ENCODE measurements around the gene ACADM.
A peak's percentile ranks its signal among the peaks of the same experiment; 100 is the strongest.
"Not testable (repeated sequence)": the region's sequence is repeated elsewhere in the genome, so short reads cannot be mapped to it uniquely, and the experiment has no call there.

The ACADM gene

DNA sequence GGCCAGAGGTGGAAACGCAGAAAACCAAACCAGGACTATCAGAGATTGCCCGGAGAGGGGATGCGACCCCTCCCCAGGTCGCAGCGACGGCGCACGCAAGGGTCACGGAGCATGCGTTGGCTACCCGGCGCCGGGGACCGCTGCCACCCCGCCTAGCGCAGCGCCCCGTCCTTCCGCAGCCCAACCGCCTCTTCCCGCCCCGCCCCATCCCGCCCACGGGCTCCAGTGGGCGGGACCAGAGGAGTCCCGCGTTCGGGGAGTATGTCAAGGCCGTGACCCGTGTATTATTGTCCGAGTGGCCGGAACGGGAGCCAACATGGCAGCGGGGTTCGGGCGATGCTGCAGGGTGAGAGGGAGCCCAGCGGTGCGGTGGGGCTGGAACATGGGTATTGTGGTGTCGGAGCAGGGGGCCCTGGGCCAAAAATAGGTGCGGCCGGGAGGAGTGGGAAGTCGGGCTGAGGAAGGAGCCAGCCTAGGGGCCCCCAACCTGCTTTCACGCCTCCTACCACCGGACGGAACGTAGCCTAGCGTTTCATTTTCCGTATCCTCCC, at the start of gene ACADM:
Gene ACADM, plus strand, starts transcription at position 238 of the 551 bp plus-strand sequence. Its CDS starts 79 bp downstream, at position 317.
- peak; percentile 94 for DNase-seq (ENCODE audit: low spot score)

DNA sequence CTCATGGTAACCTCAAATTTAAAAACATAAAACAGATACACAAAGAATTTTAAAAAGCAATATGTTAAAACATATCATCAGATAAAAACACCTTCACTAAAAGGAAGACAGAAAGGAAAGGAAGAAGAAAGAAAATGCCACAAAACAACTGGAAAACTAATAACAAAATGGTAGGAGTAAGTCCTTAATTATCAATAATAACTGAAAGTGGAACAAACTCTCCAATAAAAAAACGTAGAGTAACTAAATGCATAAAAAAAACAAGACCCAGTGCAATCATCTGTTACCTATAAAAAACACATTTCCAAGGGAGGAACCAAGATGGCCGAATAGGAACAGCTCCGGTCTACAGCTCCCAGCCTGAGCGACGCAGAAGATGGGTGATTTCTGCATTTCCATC, 47.1 kb upstream of the ACADM start:
- no peak for DNase-seq (ENCODE audit: low spot score)

DNA sequence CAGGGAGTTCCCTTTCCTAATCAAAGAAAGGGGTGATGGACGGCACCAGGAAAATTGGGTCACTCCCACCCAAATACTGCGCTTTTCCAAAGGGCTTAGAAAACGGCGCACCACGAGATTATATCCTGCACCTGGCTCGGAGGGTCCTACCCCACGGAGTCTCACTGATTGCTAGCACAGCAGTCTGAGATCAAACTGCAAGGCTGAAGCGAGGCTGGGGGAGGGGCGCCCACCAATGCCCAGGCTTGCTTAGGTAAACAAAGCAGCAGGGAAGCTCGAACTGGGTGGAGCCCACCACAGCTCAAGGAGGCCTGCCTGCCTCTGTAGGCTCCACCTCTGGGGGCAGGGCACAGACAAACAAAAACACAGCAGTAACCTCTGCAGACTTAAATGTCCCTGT, 46.5 kb upstream of the ACADM start:
- not testable (repeated sequence) for DNase-seq (ENCODE audit: low spot score)

DNA sequence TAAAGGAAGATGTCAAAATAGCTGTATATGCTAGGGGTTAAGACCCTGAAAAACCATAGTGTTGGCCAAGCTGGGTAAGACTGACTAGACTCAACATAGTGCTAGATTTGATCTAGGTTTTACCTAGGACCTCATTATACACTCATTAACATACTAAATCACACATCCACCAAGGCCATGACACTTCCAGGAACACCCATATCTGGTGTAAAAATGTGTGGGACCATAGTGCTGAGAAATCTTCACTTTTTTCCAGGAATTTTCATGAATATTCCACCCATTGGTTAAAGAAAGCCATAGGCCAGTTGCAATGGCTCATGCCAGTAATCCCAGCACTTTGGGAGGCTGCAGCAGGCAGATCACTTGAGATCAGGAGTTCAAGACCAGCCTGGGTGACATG, 34.0 kb upstream of the ACADM start:
- DNase-seq (ENCODE audit: low spot score), result no peak

DNA sequence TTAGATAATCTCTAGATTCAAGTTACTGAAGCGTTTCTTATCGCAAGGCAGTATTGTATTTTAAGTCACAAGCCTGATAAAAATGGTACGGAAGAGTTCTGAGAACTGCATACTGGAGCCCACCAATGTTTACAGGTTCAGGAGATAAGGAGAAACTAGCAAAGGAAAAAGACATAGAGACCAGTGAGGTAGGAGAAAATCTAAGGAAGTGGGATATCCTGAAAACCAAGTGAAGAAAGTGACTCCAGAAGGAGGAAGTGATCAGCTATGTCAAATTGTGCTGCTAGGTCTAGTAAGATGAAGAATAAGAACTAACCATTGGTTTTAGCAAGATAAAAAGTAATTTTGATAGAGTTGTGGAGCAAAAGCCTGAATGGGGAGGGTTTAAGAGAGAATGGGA, 31.0 kb upstream of the ACADM start:
- DNase-seq (ENCODE audit: low spot score), result no peak

DNA sequence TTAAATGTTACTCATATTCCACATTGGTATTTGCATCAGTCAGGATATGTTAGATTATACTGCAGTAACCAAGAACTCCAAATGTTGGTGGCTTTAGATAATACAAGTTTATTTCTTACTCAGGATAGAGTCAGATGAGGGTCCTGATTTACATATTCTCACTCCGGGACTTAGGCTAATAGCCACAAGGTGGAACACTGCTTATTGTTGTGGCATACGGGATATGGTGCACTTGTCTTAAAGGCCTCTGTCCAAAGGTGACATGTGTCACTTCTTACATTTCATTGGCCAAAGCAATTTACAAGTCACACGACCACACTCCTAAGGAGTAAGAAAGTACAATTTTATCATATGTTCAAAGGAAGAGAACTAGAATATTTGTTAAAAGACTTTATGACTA, 28.5 kb upstream of the ACADM start:
- no peak for DNase-seq (ENCODE audit: low spot score)

DNA sequence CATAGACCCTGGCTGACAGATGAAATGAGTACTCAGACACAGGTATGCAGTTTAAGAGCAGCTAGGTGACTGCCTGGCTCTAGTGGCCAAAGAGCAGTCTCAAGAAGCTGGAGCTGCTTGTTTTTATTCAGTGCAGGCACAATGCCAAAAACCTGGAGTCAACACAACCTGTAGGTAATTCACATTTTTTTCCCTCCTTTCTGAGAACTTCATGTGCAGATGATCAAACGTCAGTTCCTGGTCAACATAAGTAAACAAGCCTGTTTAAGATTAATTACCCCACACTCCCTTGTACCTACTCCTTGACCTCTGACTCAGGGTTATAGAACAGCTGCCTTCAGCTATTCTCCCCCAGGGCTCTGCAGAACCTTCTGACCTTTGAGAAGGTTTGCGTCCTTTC, 17.3 kb upstream of the ACADM start:
- DNase-seq (ENCODE audit: low spot score), result no peak

DNA sequence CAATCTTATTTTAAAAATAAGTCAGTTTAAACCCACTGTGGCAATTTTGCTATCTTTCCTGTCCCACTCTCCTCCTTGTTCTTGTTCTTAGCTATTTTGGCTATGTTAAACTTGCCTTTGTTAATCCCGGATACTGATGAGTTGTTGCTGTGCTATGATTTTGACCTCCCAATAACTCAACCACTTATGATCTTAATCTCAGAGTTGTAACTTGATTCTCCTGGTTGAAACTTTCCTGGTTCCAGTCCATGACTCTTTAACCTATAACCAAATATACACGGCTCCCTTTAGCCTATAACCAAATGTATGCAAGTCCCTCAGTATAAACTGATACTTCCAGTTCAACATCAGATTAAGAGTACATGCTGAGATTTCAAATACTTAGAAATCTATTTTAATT, 15.6 kb upstream of the ACADM start:
- DNase-seq (ENCODE audit: low spot score), result no peak

DNA sequence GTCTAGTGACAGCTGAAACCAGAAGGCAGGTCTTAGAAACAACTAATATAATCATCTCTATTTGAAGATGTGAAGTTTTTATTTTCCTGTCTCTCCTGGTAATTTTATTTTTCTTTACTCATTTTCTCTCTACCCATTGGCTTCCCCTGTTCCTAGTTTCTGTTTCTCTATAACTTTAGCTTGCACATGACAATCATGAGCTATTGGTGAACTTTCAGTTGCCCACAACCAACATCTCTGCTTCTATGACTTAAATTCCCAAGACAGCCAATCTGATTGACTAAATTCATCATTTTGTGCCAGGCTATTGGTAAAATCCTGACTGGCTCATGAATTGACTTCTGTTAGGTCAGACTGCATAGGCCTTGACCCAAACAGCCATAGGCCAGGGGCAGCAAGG, 13.7 kb upstream of the ACADM start:
- no peak for DNase-seq (ENCODE audit: low spot score)

DNA sequence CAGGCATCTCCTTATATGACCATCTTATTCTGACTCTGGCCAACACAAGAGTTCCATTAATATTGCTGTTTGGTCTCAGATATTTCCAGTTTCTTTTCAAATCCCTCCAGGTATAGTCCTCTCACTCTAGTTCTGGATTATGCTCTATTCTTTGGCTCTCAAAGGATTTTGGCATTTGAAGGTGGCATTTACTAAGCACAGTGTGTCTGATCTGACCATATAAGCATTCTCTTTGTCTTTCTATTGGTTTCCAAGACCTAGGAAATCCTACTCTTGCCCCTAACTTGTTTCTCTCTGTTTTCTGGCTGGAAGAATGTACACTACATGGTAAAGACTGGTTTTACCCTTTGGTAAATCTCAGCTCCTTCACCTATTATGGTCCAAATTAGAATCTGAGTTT, 12.7 kb upstream of the ACADM start:
- no peak for DNase-seq (ENCODE audit: low spot score)

DNA sequence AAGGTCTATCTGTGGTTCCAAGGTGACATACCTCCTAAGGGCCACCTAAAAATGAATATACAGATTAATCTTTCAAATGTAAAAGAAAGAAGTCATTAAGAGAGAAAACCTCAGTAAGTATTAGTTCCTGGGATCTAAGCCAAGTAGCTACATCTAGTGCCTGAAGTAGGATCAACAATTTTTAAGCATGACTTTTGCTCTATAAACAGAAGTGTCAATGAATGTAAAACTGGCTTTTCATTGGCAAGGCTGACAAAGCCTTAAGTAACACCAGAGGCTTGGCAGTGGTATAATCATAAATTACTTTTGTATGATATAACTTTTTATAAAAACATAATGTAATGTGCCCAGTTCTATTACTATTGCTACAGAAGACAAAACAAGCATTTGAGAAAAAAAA, 12.2 kb upstream of the ACADM start:
- DNase-seq (ENCODE audit: low spot score), result no peak

DNA sequence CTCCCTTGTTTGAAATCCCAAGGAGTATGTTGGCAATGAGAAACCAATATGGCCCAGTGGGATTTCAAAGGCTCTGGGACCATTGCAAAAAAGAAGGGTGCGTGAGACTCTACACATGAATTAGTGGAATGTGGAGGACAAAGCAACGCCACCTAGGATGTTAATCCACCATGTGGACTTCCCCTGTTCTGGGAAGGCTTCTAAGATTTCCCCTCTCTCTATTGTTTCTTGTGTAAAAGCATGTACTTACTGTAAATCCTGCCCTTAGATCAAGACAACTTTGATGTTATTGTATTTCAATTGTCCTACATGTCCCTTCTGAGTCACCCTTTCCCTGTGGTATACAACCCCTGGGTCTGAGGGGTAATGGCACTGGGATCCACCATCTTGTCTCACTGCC, 4.7 kb upstream of the ACADM start:
- no peak for DNase-seq (ENCODE audit: low spot score)

DNA sequence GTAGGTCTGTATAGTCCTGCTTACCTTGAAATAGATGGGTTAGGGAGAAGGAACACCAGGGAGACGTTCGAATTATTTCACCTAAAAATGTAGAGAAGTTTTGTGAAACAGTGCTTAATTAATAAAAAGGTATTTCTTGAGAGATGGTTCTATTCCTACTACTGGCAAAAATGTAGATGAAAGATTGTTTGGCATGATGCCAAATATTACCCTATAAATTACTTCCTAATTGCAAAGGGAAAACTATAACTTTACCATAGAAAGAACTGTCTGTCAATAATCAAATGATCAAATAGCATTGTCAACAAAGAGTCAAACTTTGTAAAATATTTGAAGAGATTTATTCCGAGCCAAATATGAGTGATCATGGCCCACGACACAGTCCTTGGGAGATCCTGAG, 4.2 kb upstream of the ACADM start:
- DNase-seq (ENCODE audit: low spot score), result no peak

DNA sequence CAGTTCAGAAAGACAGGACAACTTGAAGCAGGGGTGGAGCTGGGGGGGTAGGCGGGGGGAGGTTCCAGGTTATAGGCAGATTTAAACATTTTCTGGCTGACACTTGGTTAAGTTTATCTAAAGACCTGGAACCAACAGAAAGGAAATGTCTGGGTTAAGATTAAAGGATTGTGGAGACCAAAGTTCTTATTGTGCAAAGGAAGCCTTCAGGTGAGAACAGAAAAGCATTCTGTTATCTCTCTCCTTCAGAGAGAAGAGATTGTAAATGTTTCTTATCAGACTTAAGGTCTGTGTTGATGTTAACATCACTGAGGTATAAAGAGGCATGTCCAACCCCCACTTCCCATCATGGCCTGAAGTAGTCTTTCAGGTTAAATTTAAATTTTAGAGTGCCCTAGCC, 3.7 kb upstream of the ACADM start:
- no peak for DNase-seq (ENCODE audit: low spot score)

DNA sequence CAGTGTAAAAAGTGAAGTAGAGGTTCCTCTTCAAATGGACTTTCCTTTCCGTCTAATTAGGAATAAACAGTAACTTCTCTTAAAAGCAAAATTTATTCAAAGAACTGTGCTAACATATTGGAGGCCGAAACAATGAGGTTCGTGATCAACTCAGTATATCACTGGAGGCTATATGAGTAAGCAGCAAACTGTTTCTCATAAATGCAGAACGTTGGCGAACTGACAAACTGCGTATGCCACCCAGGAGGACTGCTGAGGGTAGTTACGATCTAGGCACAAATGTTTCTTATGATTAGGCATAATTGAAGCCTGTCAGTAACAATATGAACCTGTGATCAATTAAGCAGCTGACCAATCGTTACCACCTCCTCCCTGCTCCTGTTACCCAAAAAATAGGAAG, 2.3 kb upstream of the ACADM start:
- not testable (repeated sequence) for DNase-seq (ENCODE audit: low spot score)

DNA sequence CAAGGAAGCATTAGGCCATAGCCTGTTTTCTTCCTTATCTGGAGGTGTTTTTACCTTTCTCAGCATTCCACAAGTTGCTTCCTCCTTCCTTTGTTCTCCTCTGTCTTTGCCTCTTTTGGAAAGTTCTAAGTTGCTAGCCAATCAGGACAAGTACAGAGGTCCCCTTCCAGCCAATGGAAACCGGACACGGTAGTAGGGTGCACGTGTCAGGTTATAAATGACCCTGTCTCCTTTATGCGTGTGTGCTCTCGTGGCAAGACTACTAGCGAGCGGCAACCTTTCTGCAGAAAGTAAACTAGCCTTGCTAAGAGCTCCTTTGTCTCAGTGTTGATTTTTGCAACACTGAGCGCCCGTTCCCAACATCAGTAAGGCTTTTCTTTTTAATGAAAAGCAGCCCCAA, 1.5 kb upstream of the ACADM start:
- no peak for DNase-seq (ENCODE audit: low spot score)

DNA sequence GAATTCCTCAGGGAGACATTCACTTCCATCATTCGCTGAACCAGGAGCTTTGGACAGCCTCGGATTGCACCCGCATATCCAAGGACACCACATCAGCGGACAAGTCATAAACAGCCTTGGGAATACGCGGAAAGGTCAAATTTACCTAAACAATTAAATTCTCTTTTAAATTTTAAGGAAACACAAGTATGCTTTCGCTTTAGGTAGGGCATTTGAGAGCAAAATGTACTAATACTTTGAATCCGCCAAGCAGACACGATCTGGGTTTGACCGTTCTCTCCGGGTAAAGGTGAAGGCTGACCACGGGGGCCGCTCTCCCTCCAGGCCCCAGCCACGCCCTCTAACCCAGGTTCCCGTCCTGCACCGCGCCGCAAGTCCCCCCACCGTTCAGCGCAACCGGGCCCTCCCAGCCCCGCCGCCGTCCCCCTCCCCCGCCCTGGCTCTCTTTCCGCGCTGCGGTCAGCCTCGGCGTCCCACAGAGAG, 479 bp upstream of the ACADM start:
- DNase-seq (ENCODE audit: low spot score), result peak; percentile 70

DNA sequence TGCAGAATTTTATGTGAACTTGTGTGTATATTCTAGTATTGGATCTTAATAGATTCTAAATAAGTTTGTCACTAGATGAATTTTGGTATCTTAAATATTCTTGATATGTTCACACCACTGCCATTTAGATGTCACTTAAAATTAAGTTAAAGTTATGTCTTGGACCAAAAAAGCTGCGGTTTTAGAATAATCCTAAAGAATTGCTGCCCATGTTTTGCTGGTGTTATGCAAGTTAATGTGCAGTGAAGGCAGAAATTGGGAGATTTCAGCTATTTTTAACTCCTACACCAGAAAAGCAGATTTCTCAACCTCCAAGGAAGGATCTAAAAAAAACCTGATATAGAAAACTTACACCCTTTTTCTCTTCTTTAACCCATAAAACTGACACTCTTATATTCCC, 757 bp downstream of the ACADM start:
- DNase-seq (ENCODE audit: low spot score), result peak; percentile 30

DNA sequence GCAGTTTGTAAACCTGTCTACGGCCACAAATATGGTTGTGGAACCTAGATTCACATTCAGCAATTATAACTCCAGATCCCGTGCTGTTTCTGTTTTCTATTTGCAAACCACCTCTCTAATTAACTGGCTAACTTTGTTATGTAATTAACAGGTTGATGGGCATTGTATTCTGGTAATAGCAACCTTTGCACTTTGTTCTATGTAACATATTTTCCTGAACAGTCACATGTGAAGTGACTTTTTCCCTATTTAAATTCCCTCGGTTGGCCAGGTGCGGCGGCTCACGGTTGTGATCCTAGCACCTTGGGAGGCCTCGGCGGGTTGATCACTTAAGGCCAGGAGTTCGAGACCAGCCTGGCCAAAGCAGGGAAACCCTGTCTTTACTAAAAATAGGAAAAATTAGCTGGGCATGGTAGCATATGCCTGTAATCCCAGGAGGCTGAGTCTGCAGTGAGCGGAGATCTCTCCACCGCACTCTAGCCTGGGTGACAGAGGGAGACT, 1.4 kb downstream of the ACADM start:
- DNase-seq (ENCODE audit: low spot score), result no peak

DNA sequence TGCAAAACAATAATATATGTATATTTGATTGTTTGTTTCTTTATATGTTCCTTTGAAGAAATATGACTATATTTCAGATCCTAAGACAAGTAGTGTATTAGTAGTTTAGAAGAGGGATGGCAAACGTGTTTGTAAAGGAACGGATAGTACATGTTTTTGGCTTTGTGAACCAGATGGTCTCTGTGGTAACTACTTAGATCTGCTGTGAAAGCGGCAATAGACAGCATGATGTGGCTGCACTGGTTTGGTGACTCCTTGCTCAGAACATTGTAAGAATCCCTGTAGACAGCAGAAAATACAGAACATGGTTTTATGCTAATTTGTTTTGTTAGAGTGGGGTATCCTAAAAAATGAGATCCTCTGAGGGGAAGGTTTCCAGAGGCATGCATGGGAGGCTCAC, 3.1 kb downstream of the ACADM start:
- DNase-seq (ENCODE audit: low spot score), result no peak

DNA sequence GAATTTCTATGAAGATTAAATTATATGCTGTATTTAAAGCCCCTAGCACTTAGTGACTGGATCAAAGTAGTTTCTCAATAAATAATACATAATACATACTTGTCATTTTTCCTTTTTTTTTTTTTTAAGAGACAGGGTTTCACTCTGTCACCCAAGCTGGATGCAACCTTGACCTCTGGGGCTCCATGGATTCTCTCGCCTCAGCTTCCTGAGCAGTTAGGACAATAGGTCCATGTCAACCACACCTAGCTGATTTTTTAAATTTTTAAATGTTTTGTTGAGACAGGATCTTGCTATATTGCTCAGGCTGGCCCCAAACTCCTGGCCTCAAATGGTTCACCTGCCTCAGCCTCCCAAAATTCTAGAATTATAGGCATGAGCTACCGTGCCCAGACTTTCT, 5.9 kb downstream of the ACADM start:
- DNase-seq (ENCODE audit: low spot score), result no peak

DNA sequence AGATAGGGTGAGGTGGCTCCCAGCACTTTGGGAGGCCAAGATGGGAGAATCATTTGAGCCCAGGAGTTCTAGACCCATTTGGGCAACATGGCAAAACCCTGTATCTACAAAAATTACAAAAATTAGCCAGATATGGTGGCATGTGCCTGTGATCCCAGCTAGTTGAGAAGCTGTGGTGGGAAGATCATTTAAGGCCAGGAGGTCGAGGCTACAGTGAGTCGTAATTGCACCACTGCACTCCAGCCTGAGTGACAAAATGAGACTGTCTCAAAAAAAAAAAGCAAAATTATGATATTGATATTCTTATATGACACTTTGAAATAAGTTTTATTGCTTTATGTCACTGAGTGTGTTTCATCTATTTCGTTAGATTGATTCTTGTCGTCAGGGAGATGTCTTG, 7.4 kb downstream of the ACADM start:
- DNase-seq (ENCODE audit: low spot score), result no peak

DNA sequence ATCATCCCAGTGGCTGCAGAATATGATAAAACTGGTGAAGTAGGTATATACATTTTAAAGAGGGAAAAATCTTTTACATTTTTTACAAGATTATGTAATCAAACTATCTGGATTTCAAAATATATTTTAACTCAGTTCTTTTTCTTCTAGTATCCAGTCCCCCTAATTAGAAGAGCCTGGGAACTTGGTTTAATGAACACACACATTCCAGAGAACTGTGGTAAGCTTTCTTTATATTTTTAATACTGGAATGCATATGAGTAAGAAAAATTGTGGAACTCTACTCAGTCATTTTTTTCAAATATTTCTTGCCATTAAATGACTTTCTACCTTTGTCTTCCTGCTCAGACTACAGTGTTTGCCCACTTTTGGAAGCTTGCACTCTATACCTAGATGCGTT, 8.2 kb downstream of the ACADM start:
- DNase-seq (ENCODE audit: low spot score), result no peak

DNA sequence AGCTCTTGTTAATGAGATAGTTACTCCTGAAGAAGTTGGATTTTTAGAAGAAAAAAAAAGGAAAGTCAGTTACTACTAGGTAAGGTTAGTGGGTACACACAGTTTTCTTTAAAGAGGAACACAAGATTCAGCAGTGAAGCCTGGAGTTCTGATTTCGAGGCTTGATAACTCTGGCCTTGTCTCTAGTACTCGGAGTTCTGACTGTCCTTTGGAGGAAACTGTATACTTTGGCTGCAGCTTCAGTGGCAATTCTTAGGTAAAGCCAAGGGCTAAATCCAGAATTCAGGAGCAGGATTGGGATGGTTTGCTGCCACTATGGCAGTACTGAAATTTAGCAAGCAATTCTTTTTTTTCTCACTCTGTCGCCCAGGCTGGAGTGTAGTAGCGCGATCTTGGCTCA, 9.2 kb downstream of the ACADM start:
- DNase-seq (ENCODE audit: low spot score), result no peak

DNA sequence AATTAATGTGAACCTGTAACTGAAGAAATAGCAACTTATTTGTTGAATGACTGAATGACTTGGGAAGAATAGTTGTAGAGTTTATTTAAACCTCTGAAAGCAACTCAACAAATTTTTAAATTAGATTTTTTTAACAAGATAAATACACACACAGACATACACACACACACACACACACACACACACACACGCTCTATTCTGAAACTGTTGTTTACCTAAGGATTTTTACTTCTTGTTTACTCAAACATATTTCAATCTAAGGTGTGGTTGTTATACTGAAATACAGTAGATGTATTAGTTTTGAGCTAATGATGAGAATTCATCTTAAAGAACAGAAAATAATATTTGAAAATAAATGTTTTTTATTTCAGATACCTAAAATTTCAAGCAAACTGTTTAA, 11.5 kb downstream of the ACADM start:
- no peak for DNase-seq (ENCODE audit: low spot score)
